HEK293 (cell line): ENCODE data around the gene C1orf210.

Experiments used
- CTCF ChIA-PET: fragments of 350-600 bp; formaldehyde crosslinking; extraction: SDS; loops from one replicate; lab custom pipeline; 2021; ENCODE audit warnings: antibody characterized with exemption; lab: Yijun Ruan, JAX
- POLR2A ChIA-PET: fragments of 300-600 bp; formaldehyde crosslinking; extraction: SDS; loops from one replicate; lab custom pipeline; 2020; ENCODE audit warnings: antibody characterized with exemption, inconsistent platforms; lab: Yijun Ruan, JAX
- H3K27ac ChIP-seq: fragments of 200-500 bp; sonication (Bioruptor generic); 2 replicates; pipeline ENCODE4 v1.5.1; 2014; ENCODE audit warnings: low read depth, low read length, control low read depth, inconsistent platforms; ENCODE audit errors: extremely low read depth
- H3K36me3 ChIP-seq, 2 experiments: fragments of 200-500 bp in 1 of 2; sonication (Bioruptor generic) in 1 of 2; 1 replicate in 1 of 2; 2 replicates in 1 of 2; pipeline ENCODE4 v1.5.1; 2014 to 2017; ENCODE audit warnings: inconsistent platforms in 2 of 2, low read length in 2 of 2; ENCODE audit not compliant: control insufficient read depth in 2 of 2, insufficient read depth in 1 of 2
- H3K4me1 ChIP-seq: fragments of 200-500 bp; sonication (Bioruptor generic); 2 replicates; pipeline ENCODE4 v1.5.1; 2014; ENCODE audit warnings: mild to moderate bottlenecking, low read length, inconsistent platforms; ENCODE audit not compliant: control insufficient read depth, insufficient read depth
- H3K4me3 ChIP-seq: 2 replicates; pipeline ENCODE4 v1.5.1; 2011; ENCODE audit warnings: low read depth, mild to moderate bottlenecking, control low read depth, low read length, moderate library complexity
- H3K9me3 ChIP-seq: fragments of 200-500 bp; sonication (Bioruptor generic); 2 replicates; pipeline ENCODE4 v1.5.1; 2014; ENCODE audit warnings: low read depth, low read length, inconsistent platforms; ENCODE audit not compliant: control insufficient read depth, insufficient read depth
- GLIS1 ChIP-seq: fragments of 450-650 bp; formaldehyde crosslinking; IDR thresholded peaks from 2 replicates; pipeline ENCODE4 v1.5.1; 2016; ENCODE audit warnings: missing biosample characterization, missing genetic modification characterization
- HOXD13 ChIP-seq: sonication (generic); formaldehyde crosslinking; IDR thresholded peaks from 2 replicates; pipeline ENCODE4 v1.8.0; 2022; ENCODE audit warnings: missing genetic modification reagents, borderline replicate concordance
- SCRT1 ChIP-seq: fragments of 450-650 bp; formaldehyde crosslinking; IDR thresholded peaks from 2 replicates; pipeline ENCODE4 v1.5.1; 2016; ENCODE audit warnings: missing biosample characterization, missing genetic modification characterization, borderline replicate concordance
- ZBTB1 ChIP-seq: fragments of 450-650 bp; formaldehyde crosslinking; IDR thresholded peaks from 2 replicates; pipeline ENCODE4 v1.5.1; 2016; ENCODE audit warnings: missing biosample characterization, missing genetic modification characterization
- ZBTB10 ChIP-seq: fragments of 450-650 bp; formaldehyde crosslinking; IDR thresholded peaks from 2 replicates; pipeline ENCODE4 v1.5.1; 2016; ENCODE audit warnings: missing biosample characterization, missing genetic modification characterization
- ZBTB11 ChIP-seq: fragments of 450-650 bp; formaldehyde crosslinking; conservative IDR thresholded peaks from 2 replicates; pipeline ENCODE4 v1.5.1; 2016; ENCODE audit warnings: low read depth, missing biosample characterization, missing genetic modification characterization
- ZBTB6 ChIP-seq: fragments of 450-650 bp; formaldehyde crosslinking; IDR thresholded peaks from 2 replicates; pipeline ENCODE4 v1.5.1; 2017; ENCODE audit warnings: missing biosample characterization, missing genetic modification characterization
- ZFP3 ChIP-seq: fragments of 450-650 bp; formaldehyde crosslinking; IDR thresholded peaks from 2 replicates; pipeline ENCODE4 v1.5.1; 2016; ENCODE audit warnings: low read depth, missing biosample characterization, missing genetic modification characterization
- ZNF10 ChIP-seq: fragments of 450-650 bp; formaldehyde crosslinking; IDR thresholded peaks from 2 replicates; pipeline ENCODE4 v1.5.1; 2017; ENCODE audit warnings: missing biosample characterization, missing genetic modification characterization
- ZNF23 ChIP-seq: fragments of 450-650 bp; formaldehyde crosslinking; IDR thresholded peaks from 2 replicates; pipeline ENCODE4 v1.5.1; 2016; ENCODE audit warnings: missing biosample characterization, missing genetic modification characterization, borderline replicate concordance
- ZNF366 ChIP-seq: fragments of 450-650 bp; formaldehyde crosslinking; conservative IDR thresholded peaks from 2 replicates; pipeline ENCODE4 v1.5.1; 2016; ENCODE audit warnings: missing biosample characterization, missing genetic modification characterization
- ZNF449 ChIP-seq: fragments of 450-650 bp; formaldehyde crosslinking; IDR thresholded peaks from 2 replicates; pipeline ENCODE4 v1.5.1; 2017; ENCODE audit warnings: missing biosample characterization, mild to moderate bottlenecking, missing genetic modification characterization, moderate library complexity
- ZSCAN5A ChIP-seq: fragments of 450-650 bp; formaldehyde crosslinking; IDR thresholded peaks from 2 replicates; pipeline ENCODE4 v1.5.1; 2016; ENCODE audit warnings: missing biosample characterization, missing genetic modification characterization

Gene C1orf210

GRCh38 chr1:43286115-43286514 is 734 bp upstream of the C1orf210 start:
- Histone ChIP-seq H3K27ac (no peak overlapping the region), H3K4me3 (no peak overlapping the region), H3K4me1 (no peaks in the 10 kb centered on the region), H3K36me3 (no peaks in the 10 kb centered on the region), H3K9me3 (no peaks in the 10 kb centered on the region)
- ChIA-PET CTCF (interaction anchor here (1.6 to 1.7 kb wide), 3 partner anchors 9 to 59 kb away, joined by 4 to 5 read pairs (median 5); no protein-coding TSS in a partner anchor), POLR2A (no interaction called here)
- TF ChIP-seq HOXD13 (CRISPR knock-in tag) (no peak), ZBTB6 (tag by site-specific recombination) (no peak), ZNF449 (tag by site-specific recombination) (no peak), ZFP3 (tag by site-specific recombination) (no peak), ZBTB1 (tag by site-specific recombination) (no peak), GLIS1 (no peak), ZBTB11 (tag by site-specific recombination) (no peak), ZNF10 (no peak), ZSCAN5A (no peak), ZBTB10 (tag by site-specific recombination) (no peak)

GRCh38 chr1:43284546-43285110 is 753 bp downstream of the C1orf210 start:
- H3K9me3 ChIP-seq = no peaks in the 10 kb centered on the region
- H3K27ac ChIP-seq = no peak overlapping the region
- no peak overlapping the region for H3K4me3 ChIP-seq
- ChIA-PET POLR2A (no interaction called here), CTCF (interaction anchor here (0.5 to 1.6 kb wide), 3 partner anchors 10 to 612 kb away, joined by 3 to 5 read pairs (median 4); no protein-coding TSS in a partner anchor)
- TF ChIP-seq SCRT1 (tag by site-specific recombination) (no peak), ZBTB11 (tag by site-specific recombination) (no peak), ZNF23 (tag by site-specific recombination) (no peak), ZNF366 (no peak)
- H3K4me1 ChIP-seq = no peaks in the 10 kb centered on the region
- H3K36me3 ChIP-seq = no peaks in the 10 kb centered on the region
